MCF 10A (cell line): ENCODE data around the gene PTPRM. TPM values are rescaled to one million over a fixed set of nuclear protein-coding genes. Genes with fewer than 3 reads are reported as not detected.

ENCODE experiments used
- BruUV-seq: library from RNA; stranded (reverse); fragments of 400-500 nt; replicated peaks from 2 replicates; lab custom pipeline; 2021; lab: Mats Ljungman, UMichigan
- CTCF ChIA-PET: fragments of 300-600 bp; sonication (Branson Sonifier 250); formaldehyde crosslinking; extraction: SDS; loops from one replicate; lab custom pipeline; 2021; ENCODE audit warnings: antibody characterized with exemption, inconsistent platforms; lab: Yijun Ruan, JAX
- POLR2A ChIA-PET: fragments of 300-600, 350-650 bp; sonication (Branson Sonifier 250); formaldehyde crosslinking; extraction: SDS; loops from one replicate; lab custom pipeline; 2020; ENCODE audit warnings: antibody characterized with exemption, inconsistent platforms; lab: Yijun Ruan, JAX
- DNase-seq: peaks from one replicate; pipeline ENCODE4 v3.0.0-alpha.2; 2018; ENCODE audit not compliant: unreplicated experiment
- H3K27ac Mint-ChIP-seq: one replicate; pipeline ENCODE4 v1.8.0; 2022; ENCODE audit warnings: mild to moderate bottlenecking, low read depth, mixed read lengths; ENCODE audit not compliant: unreplicated experiment
- H3K27me3 Mint-ChIP-seq: one replicate; pipeline ENCODE4 v1.8.0; 2022; ENCODE audit warnings: mixed read lengths; ENCODE audit not compliant: insufficient read depth, unreplicated experiment
- H3K36me3 Mint-ChIP-seq: one replicate; pipeline ENCODE4 v1.8.0; 2022; ENCODE audit warnings: mild to moderate bottlenecking, moderate library complexity, mixed read lengths; ENCODE audit not compliant: insufficient read depth, unreplicated experiment
- H3K4me1 Mint-ChIP-seq: one replicate; pipeline ENCODE4 v1.8.0; 2022; ENCODE audit warnings: mixed read lengths; ENCODE audit not compliant: insufficient read depth, unreplicated experiment
- H3K4me3 Mint-ChIP-seq: one replicate; pipeline ENCODE4 v1.8.0; 2022; ENCODE audit warnings: mild to moderate bottlenecking, moderate library complexity, mixed read lengths; ENCODE audit not compliant: unreplicated experiment
- H3K9me3 Mint-ChIP-seq: one replicate; pipeline ENCODE4 v1.8.0; 2022; ENCODE audit warnings: mixed read lengths; ENCODE audit not compliant: unreplicated experiment
- CTCF ChIP-seq: fragments of 200-600 bp; IDR thresholded peaks from one replicate; pipeline ENCODE4 v1.8.0; 2022; ENCODE audit warnings: antibody characterized with exemption, mild to moderate bottlenecking; ENCODE audit not compliant: unreplicated experiment
- intact Hi-C: fragments of 100-400 bp; cut with micrococcal nuclease; formaldehyde crosslinking; loops from 2 replicates; pipeline ENCODE4 v1.14.1; 2022
- total RNA-seq: library from RNA; stranded (reverse); gene quantifications from 2 replicates; pipeline ENCODE4 v1.2.3, GENCODE V29; 2022

Gene PTPRM
- total RNA-seq, 1 experiment from 2014 or later = 82.8 TPM

- peaks cover 18% of the 10 kb centered on the region for H3K4me1 Mint-ChIP-seq
- no peak overlapping the region for H3K27ac Mint-ChIP-seq
- no peaks in the 10 kb centered on the region for H3K27me3 Mint-ChIP-seq
- ChIA-PET POLR2A (no interaction called here), CTCF (interaction anchor here (0.6 kb wide), 1 partner anchor 83 kb away, joined by 3 read pairs; no protein-coding TSS in a partner anchor)
- no TSS peak for BruUV-seq
- no peaks in the 10 kb centered on the region for H3K36me3 Mint-ChIP-seq
- H3K4me3 Mint-ChIP-seq = no peak overlapping the region
- peaks cover 3% of the 10 kb centered on the region for H3K9me3 Mint-ChIP-seq
- intact Hi-C loops = no loop called here
- TF ChIP-seq CTCF = no peak
- DNase-seq = no peak
Observed at GRCh38 chr18:7688580-7688979, 121.5 kb downstream of the PTPRM start.

DNA sequence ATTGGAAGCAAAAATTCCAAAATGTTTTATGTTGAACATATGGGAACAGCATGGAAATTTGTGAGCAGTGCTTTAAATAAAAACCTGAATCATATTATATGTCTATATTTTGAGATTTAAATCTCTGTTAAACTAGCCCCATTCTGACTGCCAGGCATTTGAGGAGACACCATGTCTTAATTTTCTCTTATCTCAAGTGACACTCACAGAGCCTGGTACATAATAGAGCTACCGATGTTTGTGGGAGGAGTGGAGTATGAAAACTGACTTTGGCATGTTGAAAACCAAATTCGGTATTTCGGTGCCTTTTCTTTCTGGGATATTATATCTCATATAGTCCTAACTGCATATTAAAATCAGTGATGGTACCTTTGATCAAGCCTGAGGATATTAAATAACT, 124.1 kb downstream of the PTPRM start:
- DNase-seq = no peak
- BruUV-seq = no TSS peak
- POLR2A ChIA-PET = no interaction called here
- Mint-ChIP-seq H3K4me1 (peaks cover 5% of the 10 kb centered on the region), H3K27ac (no peak overlapping the region), H3K36me3 (no peaks in the 10 kb centered on the region), H3K4me3 (no peak overlapping the region), H3K9me3 (peaks cover 6% of the 10 kb centered on the region), H3K27me3 (no peaks in the 10 kb centered on the region)
- intact Hi-C loops = no loop called here
- TF ChIP-seq CTCF = no peak
- CTCF ChIA-PET = interaction anchor here (0.6 kb wide), 1 partner anchor 124 kb away, joined by 3 read pairs; no protein-coding TSS in a partner anchor

- ChIA-PET POLR2A (no interaction called here), CTCF (interaction anchor here (1.0 kb wide), 1 partner anchor 15 kb away, joined by 3 read pairs; no protein-coding TSS in a partner anchor)
- peaks cover 5% of the 10 kb centered on the region for H3K4me1 Mint-ChIP-seq
- peaks cover 6% of the 10 kb centered on the region for H3K9me3 Mint-ChIP-seq
- no peak overlapping the region for H3K4me3 Mint-ChIP-seq
- no peaks in the 10 kb centered on the region for H3K27me3 Mint-ChIP-seq
- intact Hi-C loops = no loop called here
- BruUV-seq = no TSS peak
- no peak for DNase-seq
- no peak overlapping the region for H3K27ac Mint-ChIP-seq
- TF ChIP-seq CTCF = no peak
- peaks cover 4% of the 10 kb centered on the region for H3K36me3 Mint-ChIP-seq
Observed at GRCh38 chr18:7696780-7697179, 129.7 kb downstream of the PTPRM start.

GRCh38 chr18:7697306-7697705, 130.2 kb downstream of the PTPRM start:
- ChIA-PET POLR2A (interaction anchor here (0.7 kb wide), 1 partner anchor 499 kb away, joined by 3 read pairs; no protein-coding TSS in a partner anchor), CTCF (interaction anchor here (1.0 kb wide), 1 partner anchor 14 kb away, joined by 3 read pairs; no protein-coding TSS in a partner anchor)
- TF ChIP-seq CTCF = no peak
- no peak for DNase-seq
- intact Hi-C loops = no loop called here
- Mint-ChIP-seq H3K36me3 (peaks cover 4% of the 10 kb centered on the region), H3K4me3 (no peak overlapping the region), H3K9me3 (peaks cover 6% of the 10 kb centered on the region), H3K27ac (no peak overlapping the region), H3K4me1 (peaks cover 5% of the 10 kb centered on the region), H3K27me3 (no peaks in the 10 kb centered on the region)
- no TSS peak for BruUV-seq
